ENCODE results near the gene HS3ST2. TPM values are rescaled to one million over a fixed set of nuclear protein-coding genes. Genes with fewer than 3 reads are reported as not detected.

The HS3ST2 gene
- total and polyA plus RNA-seq, 2 of the 8 experiments (the other 6 are each of a cell fraction or from before 2014, with no cell fraction given), result 1.7 to 3.7 TPM

GRCh38 chr16:22848451-22848850, 34.5 kb downstream of the HS3ST2 start:
- no peak overlapping the region for H3K4me3 ChIP-seq (ENCODE audit: extremely low read depth in 1 of 4, insufficient read depth in 2 of 4, low read depth in 3 of 4, low read length in 4 of 4)
- H3K36me3 ChIP-seq (ENCODE audit: control insufficient read depth in 2 of 4, insufficient read depth in 4 of 4, low read length in 3 of 4), result no peaks in the 10 kb centered on the region
- no peak overlapping the region for H3K9ac ChIP-seq (replicated peaks in 1 of 4; ENCODE audit: extremely low read depth in 1 of 4, low read depth in 3 of 4, low read length in 3 of 4)
- 0 out of 2 replicates have a peak overlapping the region, but pooled peaks have one; percentile 20 for H2AFZ ChIP-seq (ENCODE audit: low read length)
- H4K20me1 ChIP-seq (replicated peaks in 1 of 2; ENCODE audit: control insufficient read depth in 1 of 2, insufficient read depth in 2 of 2, low read length in 2 of 2), result no peaks in the 10 kb centered on the region
- no peak overlapping the region for H2BK12ac ChIP-seq (ENCODE audit: low read depth, low read length)
- no peaks in the 10 kb centered on the region for H3K27me3 ChIP-seq (replicated peaks in 1 of 4; ENCODE audit: control insufficient read depth in 3 of 4, extremely low read depth in 1 of 4, insufficient read depth in 3 of 4, low read length in 3 of 4)
- CTCF ChIA-PET (ENCODE audit: partially characterized antibody), result no interaction called here
- no peak overlapping the region for H2BK15ac ChIP-seq (ENCODE audit: low read length)
- H2BK5ac ChIP-seq (ENCODE audit: low read depth, low read length), result no peak overlapping the region
- H2AK5ac ChIP-seq (ENCODE audit: low read depth, low read length), result no peak overlapping the region
- H3K27ac ChIP-seq (ENCODE audit: low read depth, low read length), result no peak overlapping the region
- H3K4me1 ChIP-seq (replicated peaks in 1 of 4; ENCODE audit: control insufficient read depth in 3 of 4, insufficient read depth in 4 of 4, low read length in 3 of 4), result peaks cover 6 to 12% (median 7%) of the 10 kb centered on the region in 4 experiments; a peak in 4 of 7 replicates
- DNase-seq (ENCODE audit: low read depth in 1 of 2, low spot score in 2 of 2) (no peak), FAIRE-seq (peak; percentile 71)
- no peak overlapping the region for H4K91ac ChIP-seq (replicated peaks; ENCODE audit: insufficient read length, low read length)
- H3K4me2 ChIP-seq (ENCODE audit: insufficient read depth in 1 of 2, low read depth in 2 of 2, low read length in 2 of 2), result 0 out of 4 replicates have a peak overlapping the region, but pooled peaks of 1 of the 2 experiments have one; percentile 26
- H4K5ac ChIP-seq (ENCODE audit: insufficient read length, low read depth, low read length), result no peak overlapping the region
- no peak overlapping the region for H2BK120ac ChIP-seq (replicated peaks; ENCODE audit: low read depth, low read length)
- no peaks in the 10 kb centered on the region for H3K23me2 ChIP-seq (ENCODE audit: low read depth, low read length)
- H3K56ac ChIP-seq (replicated peaks; ENCODE audit: insufficient read length, low read depth, low read length), result no peak overlapping the region
- TF ChIP-seq KDM5A (IDR thresholded peaks at IDR 0.05; ENCODE audit: low read length) (no peak), SP2 (IDR thresholded peaks at IDR 0.05; ENCODE audit: low read length) (no peak), CTBP2 (IDR thresholded peaks at IDR 0.05; ENCODE audit: borderline replicate concordance, insufficient read depth, insufficient read length, low read length) (no peak), GABPA (IDR thresholded peaks at IDR 0.05; ENCODE audit: borderline replicate concordance, insufficient read depth, low read length) (no peak), TEAD4 (IDR thresholded peaks at IDR 0.05; ENCODE audit: low read depth, low read length) (0 out of 2 replicates have a peak, but pooled peaks have one; percentile 9), POLR2AphosphoS5 (IDR thresholded peaks at IDR 0.05; ENCODE audit: low read depth, low read length) (no peak), CEBPB (IDR thresholded peaks at IDR 0.05; ENCODE audit: low read depth, low read length) (peak; percentile 46; the same call in 1 of the 2 replicates)
- H3K18ac ChIP-seq (ENCODE audit: extremely low read depth, low read length), result no peak overlapping the region
- H3K79me2 ChIP-seq (ENCODE audit: control insufficient read depth in 1 of 2, insufficient read depth in 2 of 2, low read length in 2 of 2), result no peaks in the 10 kb centered on the region
- H2BK20ac ChIP-seq (ENCODE audit: low read length), result no peak overlapping the region
- H3K4ac ChIP-seq (replicated peaks; ENCODE audit: insufficient read length, low read depth, low read length), result no peak overlapping the region
- H4K8ac ChIP-seq (ENCODE audit: extremely low read depth, insufficient read depth, low read length), result no peak overlapping the region
- WGBS, 2 experiments (ENCODE audit: extremely low coverage in 1 of 2, insufficient coverage in 1 of 2, insufficient read length in 1 of 2, insufficient replicate concordance in 2 of 2, low coverage in 1 of 2, low lambda C conversion rate in 2 of 2, missing lambda C conversion rate in 1 of 2), result 57% methylated on average over 4 of the region's 4 CpGs; no CpG with 5 or more reads in 1 of the 2 experiments
- H3K23ac ChIP-seq (ENCODE audit: insufficient read length), result no peak overlapping the region
- H3K9me3 ChIP-seq (ENCODE audit: insufficient read depth in 2 of 2, low read depth in 1 of 2, low read length in 1 of 2), result no peaks in the 10 kb centered on the region
- POLR2A ChIA-PET (ENCODE audit: partially characterized antibody), result interaction anchor here (0.7 to 0.8 kb wide), 2 partner anchors 10 to 11 kb away, joined by 3 read pairs; no protein-coding TSS in a partner anchor
- H3K79me1 ChIP-seq (ENCODE audit: low read depth, low read length), result no peaks in the 10 kb centered on the region
- no peak overlapping the region for H3K14ac ChIP-seq (ENCODE audit: insufficient read length)
